PC-9 (cell line): ENCODE measurements around the gene TPH1. TPM values are rescaled to one million over a fixed set of nuclear protein-coding genes. Genes with fewer than 3 reads are reported as not detected.
"Not testable (repeated sequence)": the region's sequence is repeated elsewhere in the genome, so short reads cannot be mapped to it uniquely, and the experiment has no call there.

Experiments used
- BruUV-seq: library from RNA; stranded (reverse); fragments of 400-500 nt; replicated peaks from 2 replicates; lab custom pipeline; 2021; lab: Mats Ljungman, UMichigan
- CTCF ChIA-PET: fragments of 300-600 bp; sonication (Branson Sonifier 250); formaldehyde crosslinking; loops from one replicate; lab custom pipeline; 2022; ENCODE audit warnings: antibody characterized with exemption; lab: Charles Lee
- POLR2A ChIA-PET: fragments of 300-600 bp; sonication (Branson Sonifier 250); formaldehyde crosslinking; loops from one replicate; lab custom pipeline; 2022; ENCODE audit warnings: antibody characterized with exemption; ENCODE audit not compliant: unreplicated experiment; lab: Charles Lee
- DNase-seq, 2 experiments: peaks; one replicate each; pipeline versions ENCODE4 v3.0.0 to v3.0.0-alpha.2; 2015 to 2022; ENCODE audit warnings: mixed read lengths in 1 of 2
- H2AFZ ChIP-seq: fragments of 200-600 bp; sonication (generic); 2 replicates; pipeline ENCODE4 v1.8.1; 2017; ENCODE audit warnings: antibody characterized with exemption
- H3F3A ChIP-seq: fragments of 200-600 bp; sonication (generic); 2 replicates; pipeline ENCODE4 v1.8.1; 2017; ENCODE audit warnings: antibody characterized with exemption, mild to moderate bottlenecking, low read depth; ENCODE audit not compliant: insufficient read depth
- H3K27ac ChIP-seq: fragments of 200-600 bp; sonication (generic); 2 replicates; pipeline ENCODE4 v1.6.1; 2016; ENCODE audit warnings: mixed run types
- H3K27me3 ChIP-seq: fragments of 200-600 bp; sonication (generic); 2 replicates; pipeline ENCODE4 v1.6.1; 2016; ENCODE audit warnings: low read depth, mixed run types; ENCODE audit not compliant: insufficient read depth
- H3K36me3 ChIP-seq: fragments of 200-600 bp; sonication (generic); 2 replicates; pipeline ENCODE4 v1.6.1; 2016; ENCODE audit warnings: low read depth, mixed run types
- H3K4me1 ChIP-seq: fragments of 200-600 bp; sonication (generic); replicated peaks from 2 replicates; pipeline ENCODE4 v1.6.1; 2016; ENCODE audit warnings: mixed run types; ENCODE audit not compliant: insufficient read depth
- H3K4me2 ChIP-seq: fragments of 200-600 bp; sonication (generic); 2 replicates; pipeline ENCODE4 v1.6.1; 2017; ENCODE audit warnings: mixed run types
- H3K4me3 ChIP-seq: fragments of 200-600 bp; sonication (generic); 2 replicates; pipeline ENCODE4 v1.6.1; 2016; ENCODE audit warnings: mixed run types
- H3K79me2 ChIP-seq: fragments of 200-600 bp; sonication (generic); 2 replicates; pipeline ENCODE4 v1.6.1; 2017; ENCODE audit warnings: low read depth, mixed run types
- H3K9me2 ChIP-seq: fragments of 200-600 bp; sonication (generic); 2 replicates; pipeline ENCODE4 v1.8.1; 2017; ENCODE audit warnings: mild to moderate bottlenecking; ENCODE audit not compliant: insufficient read depth
- H3K9me3 ChIP-seq: fragments of 200-600 bp; sonication (generic); 2 replicates; pipeline ENCODE4 v1.8.1; 2016; ENCODE audit warnings: low read depth; ENCODE audit not compliant: insufficient read depth
- H4K20me1 ChIP-seq: fragments of 200-600 bp; sonication (generic); 2 replicates; pipeline ENCODE4 v1.8.1; 2017; ENCODE audit not compliant: insufficient read depth
- CTCF ChIP-seq: fragments of 200-600 bp; sonication (generic); conservative IDR thresholded peaks from 2 replicates; pipeline ENCODE4 v1.6.1; 2017; ENCODE audit warnings: mixed run types, antibody characterized with exemption, mild to moderate bottlenecking, moderate library complexity
- EZH2 ChIP-seq: fragments of 200-600 bp; sonication (generic); IDR thresholded peaks from 2 replicates; pipeline ENCODE4 v1.8.0; 2017; ENCODE audit warnings: antibody characterized with exemption, low read depth
- intact Hi-C: fragments of 100-400 bp; cut with micrococcal nuclease; formaldehyde crosslinking; loops from one replicate; pipeline ENCODE4 v1.10.0; 2022; ENCODE audit not compliant: unreplicated experiment
- total RNA-seq: library from RNA; stranded (reverse); gene quantifications from 2 replicates; pipeline ENCODE4 v1.2.3, GENCODE V29; 2021

The TPH1 gene
- total RNA-seq, 1 experiment from 2014 or later = not detected

GRCh38 chr11:18005376-18006129, 40.5 kb downstream of the TPH1 start:
- H3K4me3 ChIP-seq = no peak overlapping the region
- H2AFZ ChIP-seq = no peak overlapping the region
- BruUV-seq = no TSS peak
- H3K4me2 ChIP-seq = no peak overlapping the region
- no peaks in the 10 kb centered on the region for H3K79me2 ChIP-seq
- DNase-seq = no peak
- no peaks in the 10 kb centered on the region for H3K9me2 ChIP-seq
- POLR2A ChIA-PET = interaction anchor here (0.5 to 0.6 kb wide), 2 partner anchors 97 to 587 kb away, joined by 3 to 8 read pairs; no protein-coding TSS in a partner anchor
- H4K20me1 ChIP-seq = no peaks in the 10 kb centered on the region
- H3K9me3 ChIP-seq = no peaks in the 10 kb centered on the region
- no peaks in the 10 kb centered on the region for H3F3A ChIP-seq
- intact Hi-C loops = no loop called here
- CTCF ChIA-PET = no interaction called here
- TF ChIP-seq EZH2 (no peak), CTCF (no peak)
- no peaks in the 10 kb centered on the region for H3K27me3 ChIP-seq
- peaks cover 12% of the 10 kb centered on the region; the same call in 1 of the 2 replicates for H3K36me3 ChIP-seq
- no peak overlapping the region for H3K27ac ChIP-seq
- H3K4me1 ChIP-seq = no peaks in the 10 kb centered on the region

- TF ChIP-seq CTCF (no peak), EZH2 (no peak)
These were observed 44.9 kb downstream of the TPH1 start for GRCh38 chr11:18001191-18001590.

GRCh38 chr11:18000760-18001159, 45.3 kb downstream of the TPH1 start:
- Histone ChIP-seq H3K4me3 (no peak overlapping the region), H3K79me2 (no peaks in the 10 kb centered on the region), H3K9me3 (no peaks in the 10 kb centered on the region), H3K36me3 (peaks cover 6% of the 10 kb centered on the region; the same call in 1 of the 2 replicates), H3F3A (no peaks in the 10 kb centered on the region), H2AFZ (no peak overlapping the region), H3K4me1 (no peaks in the 10 kb centered on the region), H3K27me3 (no peaks in the 10 kb centered on the region), H3K27ac (no peak overlapping the region), H3K9me2 (no peaks in the 10 kb centered on the region), H4K20me1 (no peaks in the 10 kb centered on the region), H3K4me2 (no peak overlapping the region)
- intact Hi-C loops = no loop called here
- no TSS peak for BruUV-seq
- ChIA-PET POLR2A (no interaction called here), CTCF (no interaction called here)
- no peak for DNase-seq
- no peak for TF ChIP-seq EZH2
- TF ChIP-seq CTCF = no peak

More at GRCh38 chr11:18001191-18001590, 44.9 kb downstream of the TPH1 start:
- intact Hi-C loops = no loop called here
- ChIA-PET POLR2A (no interaction called here), CTCF (no interaction called here)
- H3K9me3 ChIP-seq = no peaks in the 10 kb centered on the region
- H3K4me1 ChIP-seq = no peaks in the 10 kb centered on the region
- H3F3A ChIP-seq = no peaks in the 10 kb centered on the region
- no peak overlapping the region for H3K27ac ChIP-seq
- no peak overlapping the region for H2AFZ ChIP-seq
- H3K4me2 ChIP-seq = no peak overlapping the region
- no peak overlapping the region for H3K4me3 ChIP-seq
- BruUV-seq = no TSS peak
- H4K20me1 ChIP-seq = no peaks in the 10 kb centered on the region
- H3K27me3 ChIP-seq = no peaks in the 10 kb centered on the region
- no peak for DNase-seq
- H3K9me2 ChIP-seq = no peaks in the 10 kb centered on the region
- peaks cover 6% of the 10 kb centered on the region; the same call in 1 of the 2 replicates for H3K36me3 ChIP-seq
- H3K79me2 ChIP-seq = no peaks in the 10 kb centered on the region

- H3F3A ChIP-seq, BruUV-seq: not testable (repeated sequence)
These were observed 45.9 kb downstream of the TPH1 start for GRCh38 chr11:18000128-18000527.

More at GRCh38 chr11:18000128-18000527, 45.9 kb downstream of the TPH1 start:
- H3K36me3 ChIP-seq, H4K20me1 ChIP-seq, H3K4me1 ChIP-seq, H3K9me3 ChIP-seq, H3K4me2 ChIP-seq, H3K4me3 ChIP-seq, DNase-seq, intact Hi-C loops, H3K79me2 ChIP-seq, H3K27me3 ChIP-seq, CTCF ChIA-PET, H3K9me2 ChIP-seq, POLR2A ChIA-PET, H2AFZ ChIP-seq, H3K27ac ChIP-seq: not testable (repeated sequence)
